NCI-H82 treated with DMSO at 0.1 percent for 48 hours (cell line): ENCODE results near the gene SUMF1.

Experiments
- DNase-seq: peaks from one replicate; lab custom pipeline; 2025; ENCODE audit not compliant: unreplicated experiment; lab: John Stamatoyannopoulos, UW

Gene SUMF1

GRCh38 chr3:4417449-4417848 lies 49.6 kb downstream of the SUMF1 start:
- no peak for DNase-seq

- no peak for DNase-seq
These were observed 50.1 kb downstream of the SUMF1 start for GRCh38 chr3:4416961-4417360.

GRCh38 chr3:4416427-4416945 lies 50.6 kb downstream of the SUMF1 start:
- DNase-seq = no peak

- no peak for DNase-seq
These were observed 53.6 kb downstream of the SUMF1 start for GRCh38 chr3:4413467-4413866.

- DNase-seq = no peak
These were observed 55.2 kb downstream of the SUMF1 start for GRCh38 chr3:4411833-4412232.

- no peak for DNase-seq
These were observed 55.8 kb downstream of the SUMF1 start for GRCh38 chr3:4411236-4411635.

- no peak for DNase-seq
These were observed 56.5 kb downstream of the SUMF1 start for GRCh38 chr3:4410606-4411005.

- no peak for DNase-seq
These were observed 57.0 kb downstream of the SUMF1 start for GRCh38 chr3:4409971-4410573.

- no peak for DNase-seq
These were observed 57.7 kb downstream of the SUMF1 start for GRCh38 chr3:4409415-4409814.

GRCh38 chr3:4408958-4409357 lies 58.1 kb downstream of the SUMF1 start:
- DNase-seq = no peak

- no peak for DNase-seq
These were observed 59.1 kb downstream of the SUMF1 start for GRCh38 chr3:4407941-4408340.

GRCh38 chr3:4406746-4407568 lies 60.1 kb downstream of the SUMF1 start:
- no peak for DNase-seq

GRCh38 chr3:4404881-4405280 lies 62.2 kb downstream of the SUMF1 start:
- no peak for DNase-seq

- DNase-seq = no peak
These were observed 65.6 kb downstream of the SUMF1 start for GRCh38 chr3:4401441-4401840.

- DNase-seq = no peak
These were observed 67.6 kb downstream of the SUMF1 start for GRCh38 chr3:4399476-4399875.

GRCh38 chr3:4398941-4399245 lies 68.2 kb downstream of the SUMF1 start:
- DNase-seq = no peak

GRCh38 chr3:4398120-4398940 lies 68.7 kb downstream of the SUMF1 start:
- no peak for DNase-seq

- no peak for DNase-seq
These were observed 69.6 kb downstream of the SUMF1 start for GRCh38 chr3:4397466-4397865.

- DNase-seq = no peak
These were observed 70.5 kb downstream of the SUMF1 start for GRCh38 chr3:4396542-4396941.

GRCh38 chr3:4396006-4396405 lies 71.1 kb downstream of the SUMF1 start:
- no peak for DNase-seq

- DNase-seq = no peak
These were observed 71.6 kb downstream of the SUMF1 start for GRCh38 chr3:4395448-4395847.

- no peak for DNase-seq
These were observed 72.5 kb downstream of the SUMF1 start for GRCh38 chr3:4394567-4394966.
